ENCODE data around the gene NCKAP5.

- no peak for TF ChIP-seq POLR2AphosphoS5 (IDR thresholded peaks at IDR 0.05; ENCODE audit: insufficient read depth in 1 of 2, low read depth in 1 of 2)
- TF ChIP-seq CTCF (IDR thresholded peaks at IDR 0.05), result no peak
Observed at GRCh38 chr2:133541797-133542196, 26.5 kb downstream of the NCKAP5 start.

All from vagina (tissue), 2 donors.